Measurements from ENCODE around the gene PTPRG.

The PTPRG gene

GRCh38 chr3:61702453-61702852 is 141.1 kb downstream of the PTPRG start:
- TF ChIP-seq POLR2AphosphoS5 (IDR thresholded peaks at IDR 0.05; ENCODE audit: low read depth, low read length), result no peak
- no peak for TF ChIP-seq REST (IDR thresholded peaks at IDR 0.05; ENCODE audit: insufficient read depth in 1 of 2, low read depth in 2 of 2, low read length in 2 of 2)
- no peak for TF ChIP-seq SIN3A (IDR thresholded peaks at IDR 0.05; ENCODE audit: borderline replicate concordance, insufficient read depth, low read length)
- no peak for TF ChIP-seq TAF1 (IDR thresholded peaks at IDR 0.05; ENCODE audit: borderline replicate concordance, insufficient read depth, low read length)
- TF ChIP-seq FOXP2 (optimal IDR thresholded peaks at IDR 0.05; ENCODE audit: borderline replicate concordance, extremely low read depth, extremely low read length, insufficient read depth), result no peak

DNA sequence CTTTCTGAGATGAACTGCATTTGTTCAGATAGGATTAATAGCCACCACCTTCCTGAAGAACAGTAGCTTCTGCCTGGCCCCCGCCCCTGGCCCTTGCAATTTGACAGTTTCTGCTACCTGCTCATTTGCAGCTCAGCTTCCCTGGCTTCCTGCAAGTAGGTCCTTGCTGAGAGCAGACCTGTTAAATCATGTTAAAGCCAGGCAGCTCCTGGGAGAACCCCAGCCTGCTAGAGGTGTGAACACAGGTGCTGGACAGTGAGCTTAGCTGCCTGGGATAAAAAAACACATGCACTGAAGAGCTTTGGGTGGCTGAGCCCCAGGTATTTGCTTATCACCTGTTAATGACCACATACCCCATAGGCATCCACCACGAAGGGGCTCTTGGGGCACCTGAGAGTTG is 143.4 kb downstream of the PTPRG start:
- TF ChIP-seq SIN3A (IDR thresholded peaks at IDR 0.05; ENCODE audit: borderline replicate concordance, insufficient read depth, low read length) (no peak), REST (IDR thresholded peaks at IDR 0.05; ENCODE audit: insufficient read depth in 1 of 2, low read depth in 2 of 2, low read length in 2 of 2) (no peak), FOXP2 (optimal IDR thresholded peaks at IDR 0.05; ENCODE audit: borderline replicate concordance, extremely low read depth, extremely low read length, insufficient read depth) (no peak), POLR2AphosphoS5 (IDR thresholded peaks at IDR 0.05; ENCODE audit: low read depth, low read length) (no peak), TAF1 (IDR thresholded peaks at IDR 0.05; ENCODE audit: borderline replicate concordance, insufficient read depth, low read length) (no peak)

DNA sequence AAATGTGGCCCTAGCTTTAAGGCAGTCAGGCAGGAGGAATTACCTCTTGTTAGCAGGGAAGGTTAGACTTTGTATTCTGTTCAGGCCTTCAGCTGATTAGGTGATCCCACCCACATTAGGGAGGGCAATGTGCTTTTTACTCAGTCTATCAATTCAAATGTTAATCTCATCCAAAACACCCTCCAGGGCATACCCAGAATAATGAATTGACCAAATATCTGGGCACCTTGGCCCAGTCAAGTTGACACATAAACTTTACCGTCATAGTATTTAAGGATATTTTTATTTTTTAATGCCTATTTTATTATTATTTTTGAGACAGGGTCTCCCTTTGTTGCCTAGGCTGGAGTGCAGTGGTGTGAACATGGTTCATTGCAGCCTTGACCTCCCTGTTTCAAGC is 146.1 kb downstream of the PTPRG start:
- TF ChIP-seq FOXP2 (optimal IDR thresholded peaks at IDR 0.05; ENCODE audit: borderline replicate concordance, extremely low read depth, extremely low read length, insufficient read depth) (no peak), REST (IDR thresholded peaks at IDR 0.05; ENCODE audit: insufficient read depth in 1 of 2, low read depth in 2 of 2, low read length in 2 of 2) (no peak), POLR2AphosphoS5 (IDR thresholded peaks at IDR 0.05; ENCODE audit: low read depth, low read length) (no peak), TAF1 (IDR thresholded peaks at IDR 0.05; ENCODE audit: borderline replicate concordance, insufficient read depth, low read length) (no peak), SIN3A (IDR thresholded peaks at IDR 0.05; ENCODE audit: borderline replicate concordance, insufficient read depth, low read length) (no peak)

DNA sequence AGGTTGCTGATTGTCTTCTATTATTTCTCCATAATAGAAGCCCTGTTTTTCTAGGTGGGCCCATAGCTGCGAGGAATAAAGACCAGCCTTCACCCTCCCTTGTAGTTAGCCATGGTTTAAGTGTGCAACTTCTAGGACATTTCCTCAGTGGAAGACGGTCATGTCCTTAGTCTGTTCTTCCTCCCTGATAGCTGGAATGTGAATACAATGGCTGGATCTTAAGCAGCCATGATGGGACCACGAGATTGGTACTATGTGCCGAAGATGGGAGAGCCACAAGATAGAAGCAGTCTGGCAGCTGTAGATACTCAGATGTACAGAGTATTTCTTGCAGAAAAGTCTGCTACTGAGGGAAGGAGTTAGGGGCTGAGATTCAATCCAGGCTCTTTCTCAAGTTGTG is 152.9 kb downstream of the PTPRG start:
- TF ChIP-seq POLR2AphosphoS5 (IDR thresholded peaks at IDR 0.05; ENCODE audit: low read depth, low read length) (no peak), REST (IDR thresholded peaks at IDR 0.05; ENCODE audit: insufficient read depth in 1 of 2, low read depth in 2 of 2, low read length in 2 of 2) (no peak), SIN3A (IDR thresholded peaks at IDR 0.05; ENCODE audit: borderline replicate concordance, insufficient read depth, low read length) (no peak), FOXP2 (optimal IDR thresholded peaks at IDR 0.05; ENCODE audit: borderline replicate concordance, extremely low read depth, extremely low read length, insufficient read depth) (no peak), TAF1 (IDR thresholded peaks at IDR 0.05; ENCODE audit: borderline replicate concordance, insufficient read depth, low read length) (no peak)

Measured in PFSK-1 (cell line).